ENCODE data around the gene SRGAP2.
"Not testable (repeated sequence)": the region's sequence is repeated elsewhere in the genome, so short reads cannot be mapped to it uniquely, and the experiment has no call there.

Gene SRGAP2

DNA sequence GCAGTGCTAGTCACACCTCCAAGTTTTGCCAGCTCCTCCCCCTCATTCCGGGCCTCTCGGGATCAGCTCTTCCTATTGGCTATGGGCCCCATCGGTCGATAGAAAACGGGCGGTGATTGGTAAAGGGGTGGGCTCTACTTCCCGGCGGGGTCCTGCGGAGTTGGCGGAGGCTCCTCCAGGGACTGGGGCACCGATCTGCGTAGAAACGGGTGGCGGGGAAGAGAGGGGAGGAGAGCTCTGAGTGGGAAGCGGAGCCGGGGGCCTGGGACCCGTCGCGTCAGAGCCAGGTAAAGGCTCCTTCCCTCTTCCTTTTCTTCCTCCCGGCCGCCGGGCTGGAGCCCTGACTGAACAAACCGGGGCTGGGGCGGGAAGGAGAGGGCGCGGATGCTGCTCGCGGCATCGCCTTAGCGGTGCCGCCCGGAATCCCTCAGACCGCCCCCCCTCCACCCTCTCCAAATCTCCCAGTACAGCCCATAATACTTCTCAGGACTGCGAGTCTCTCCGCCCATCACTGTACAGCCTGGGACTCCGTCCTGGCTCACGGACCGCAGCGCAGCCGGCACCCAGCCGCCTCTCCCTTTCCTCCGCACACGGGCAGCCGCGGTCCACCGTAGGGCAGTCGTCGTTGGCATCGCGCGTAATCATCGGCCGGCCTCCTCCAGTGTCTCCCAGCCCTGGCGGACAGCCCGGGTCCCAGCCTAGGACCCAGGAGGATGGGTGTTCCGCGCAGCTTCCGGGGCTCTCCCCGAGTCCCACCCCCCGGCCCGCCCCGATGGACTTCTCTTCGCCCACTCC is at the start of gene SRGAP2:
SRGAP2 (plus strand) TSS at position 178 of the 795 bp plus-strand sequence. CDS start 2,430 bp downstream, outside the sequence.
- DNase-seq, result peak; percentile 1

DNA sequence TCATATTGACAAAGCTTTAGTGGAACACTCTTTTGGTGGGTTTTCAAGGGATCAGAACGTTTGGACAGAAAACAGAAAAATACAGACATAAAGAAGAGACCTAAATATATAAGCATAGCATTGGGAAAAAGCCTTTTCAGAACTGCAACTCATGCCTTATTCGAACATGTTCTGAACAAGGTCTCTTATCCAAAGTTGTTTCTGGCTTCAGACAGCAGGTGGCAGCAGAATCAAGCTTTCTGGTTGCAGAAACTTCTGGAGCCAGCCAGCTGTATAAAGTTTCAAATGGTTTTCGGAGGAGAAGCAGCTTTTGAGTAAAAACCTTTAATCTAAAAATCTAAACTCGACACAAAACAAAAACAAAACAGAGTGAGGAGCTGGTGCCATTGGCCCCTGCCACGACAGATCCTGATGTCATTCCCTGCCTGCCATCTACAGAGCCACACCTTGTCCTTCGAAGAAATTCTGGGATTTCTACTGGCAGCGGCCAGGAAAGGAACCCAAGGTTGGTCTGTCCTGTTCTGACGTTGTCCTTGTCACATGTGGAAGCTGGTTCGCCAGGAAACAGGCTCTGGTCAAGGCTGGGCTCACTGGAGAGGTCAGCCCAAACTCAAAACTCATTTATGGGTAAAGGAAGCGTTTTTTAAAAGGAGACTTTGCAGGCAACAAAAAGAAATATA is 35.9 kb upstream of the SRGAP2 start:
- not testable (repeated sequence) for DNase-seq

DNA sequence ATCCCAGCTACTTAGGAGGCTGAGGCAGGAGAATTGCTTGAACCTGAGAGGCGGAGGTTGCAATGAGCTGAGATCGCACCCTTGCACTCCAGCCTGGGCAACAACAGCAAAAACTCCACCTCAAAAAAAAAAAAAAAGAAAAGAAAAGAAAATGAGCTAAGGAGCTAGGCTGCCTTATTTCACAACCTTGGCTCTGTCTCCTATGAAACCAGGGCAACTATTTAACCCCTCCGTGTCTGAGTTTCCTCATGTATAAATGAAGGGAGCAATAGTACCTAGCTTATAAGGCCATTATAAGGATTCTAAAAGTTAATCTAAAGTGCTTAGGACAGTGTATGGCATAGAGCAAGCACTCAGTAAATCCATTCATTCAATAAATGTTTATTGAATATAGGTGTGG is 33.5 kb upstream of the SRGAP2 start:
- not testable (repeated sequence) for DNase-seq

DNA sequence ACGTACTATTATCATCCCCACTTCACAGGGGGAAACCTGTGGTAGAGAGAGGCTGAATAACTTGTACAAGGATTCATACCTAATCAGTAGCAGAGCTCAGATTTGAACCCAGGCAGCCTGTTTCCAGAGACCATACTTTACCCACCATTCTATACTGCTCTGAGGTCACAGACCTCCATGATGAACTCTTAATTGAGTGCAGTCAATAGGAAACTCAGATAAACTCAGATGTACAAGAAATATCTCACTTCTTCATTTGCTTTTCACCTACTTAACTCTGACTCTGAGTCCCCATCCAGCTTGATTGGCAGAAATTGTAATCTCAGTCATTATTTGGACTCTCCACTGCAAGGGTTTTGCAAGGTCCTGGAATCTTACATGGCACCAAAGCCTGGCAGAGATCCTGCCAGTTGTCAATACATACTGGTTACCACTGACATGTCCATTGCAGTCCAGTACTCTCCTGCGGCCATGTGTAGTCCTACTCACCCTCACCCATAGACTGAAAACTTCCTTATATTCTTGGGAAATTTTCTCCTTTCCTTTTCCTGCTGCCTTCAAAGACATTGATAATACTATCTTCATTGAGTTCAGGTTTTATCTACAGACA is 30.1 kb upstream of the SRGAP2 start:
- DNase-seq, result not testable (repeated sequence)

DNA sequence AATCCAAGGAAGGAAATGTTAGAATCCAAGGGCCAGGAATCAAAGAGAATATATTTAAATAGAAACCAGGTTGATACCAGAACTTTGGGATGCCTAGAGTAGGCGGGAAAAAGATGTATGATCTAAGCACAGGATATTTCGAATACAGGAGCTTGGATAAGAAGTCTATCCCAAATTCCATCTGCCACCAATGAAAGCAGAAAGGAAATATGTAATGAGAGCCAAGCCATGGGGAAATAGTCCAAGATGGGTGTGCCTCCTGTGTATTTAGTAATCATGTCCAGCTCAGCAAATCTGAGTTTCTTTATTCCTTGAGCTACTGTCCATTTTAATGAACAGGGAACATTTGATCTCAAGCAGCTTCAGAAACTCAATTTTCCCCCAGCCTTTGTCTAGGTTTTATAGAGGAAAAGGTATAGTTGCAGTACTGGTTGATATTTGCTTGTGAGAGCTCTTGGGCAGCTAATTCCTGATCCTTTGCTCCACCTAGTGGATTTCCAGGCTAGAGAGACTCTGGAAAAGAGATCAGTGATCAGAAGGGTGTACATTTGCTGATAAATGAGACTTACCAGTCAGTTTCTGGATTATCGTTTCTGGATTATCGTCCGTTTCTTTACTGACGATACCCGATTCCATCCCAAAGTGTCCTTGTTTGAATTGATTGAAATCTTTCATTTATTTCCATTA is 29.0 kb upstream of the SRGAP2 start:
- not testable (repeated sequence) for DNase-seq

DNA sequence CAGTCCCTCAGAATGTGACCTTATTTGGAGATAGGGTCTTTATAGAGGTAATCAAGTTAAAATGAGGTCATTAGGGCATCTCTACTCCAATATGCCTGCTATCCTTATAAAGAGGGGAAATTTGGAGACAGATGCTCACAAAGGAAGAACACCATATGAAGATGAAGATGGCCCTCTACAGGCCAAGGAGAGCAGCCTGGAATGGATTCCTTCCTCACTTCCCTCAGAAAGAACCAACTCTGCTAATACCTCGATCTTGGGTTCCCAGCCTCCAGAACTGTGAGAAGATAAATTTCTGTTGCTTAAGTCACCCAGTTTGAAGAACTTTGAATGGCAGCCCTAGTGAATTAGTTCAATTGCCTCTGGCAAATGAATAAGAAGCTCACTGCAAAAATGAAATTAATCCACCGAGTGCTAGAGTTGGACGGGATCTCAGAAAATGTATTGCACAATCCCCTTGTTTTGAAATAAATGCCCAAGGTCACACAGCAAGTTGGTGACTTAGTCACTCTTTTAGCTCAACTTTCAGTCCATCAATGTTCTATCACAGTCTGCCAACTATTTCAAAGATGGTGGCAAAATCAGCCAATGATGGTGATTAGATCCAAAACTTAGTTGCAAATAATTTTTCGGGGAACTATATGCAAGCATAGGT is 27.8 kb upstream of the SRGAP2 start:
- DNase-seq, result not testable (repeated sequence)

DNA sequence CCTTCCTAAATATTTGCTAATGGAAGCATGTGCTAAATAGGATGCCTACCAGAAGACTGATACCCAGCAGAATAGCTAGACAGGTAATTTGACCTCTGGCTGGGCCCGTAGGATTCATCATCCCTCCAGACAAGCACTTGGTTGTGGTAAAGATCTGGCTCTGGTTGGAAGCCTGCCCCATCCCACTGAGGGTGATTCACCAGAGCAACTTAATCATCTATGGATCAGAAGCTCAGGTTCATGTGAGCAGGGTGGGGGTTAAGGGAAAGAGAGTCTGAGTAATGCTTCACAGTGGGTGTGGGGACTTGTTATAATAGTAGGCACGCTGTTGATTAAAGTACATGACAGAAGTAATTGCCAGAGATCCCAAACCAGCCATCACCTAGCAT is 27.2 kb upstream of the SRGAP2 start:
- not testable (repeated sequence) for DNase-seq

DNA sequence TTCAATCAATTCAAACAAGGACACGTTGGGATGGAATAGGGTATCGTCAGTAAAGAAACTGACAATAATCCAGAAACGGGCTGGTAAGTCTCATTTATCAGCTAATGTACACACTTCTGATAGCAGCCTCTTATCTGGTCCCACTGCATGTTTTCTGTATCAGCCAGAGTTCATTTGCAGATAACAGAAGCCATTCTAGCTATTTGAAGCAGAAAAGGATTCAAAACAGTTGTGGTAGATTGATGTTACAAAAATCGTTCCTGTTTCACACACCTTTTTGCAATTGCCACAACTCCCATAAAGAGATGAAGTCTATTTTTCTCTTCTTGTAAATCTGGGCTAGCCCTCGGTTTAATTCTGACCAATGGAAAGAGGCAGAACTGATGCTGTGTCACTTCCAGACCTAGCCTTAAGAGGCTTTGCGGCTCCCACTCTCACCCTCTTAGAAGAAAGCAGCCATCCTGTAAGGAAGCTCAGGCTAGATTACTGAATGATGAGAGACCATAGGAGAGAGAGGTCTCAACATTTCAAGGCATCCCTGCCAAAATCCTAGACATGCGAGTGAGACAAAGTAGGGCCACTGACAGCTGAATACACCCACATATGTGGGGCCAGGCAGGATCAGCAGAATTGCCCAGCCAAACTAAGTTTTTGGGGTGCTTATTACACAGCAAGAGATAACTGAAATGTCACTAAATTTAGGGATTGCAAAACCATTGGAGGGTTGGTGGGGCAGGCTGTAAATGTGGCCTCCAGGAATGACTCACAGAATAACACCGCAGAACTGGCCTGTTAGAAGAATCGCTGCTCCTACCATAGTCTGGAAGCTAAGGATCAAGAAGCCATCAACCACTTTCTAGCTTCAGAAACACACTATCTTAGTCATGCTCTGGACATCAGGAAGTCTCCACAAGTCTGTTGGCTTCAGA is 25.0 kb upstream of the SRGAP2 start:
- not testable (repeated sequence) for DNase-seq

DNA sequence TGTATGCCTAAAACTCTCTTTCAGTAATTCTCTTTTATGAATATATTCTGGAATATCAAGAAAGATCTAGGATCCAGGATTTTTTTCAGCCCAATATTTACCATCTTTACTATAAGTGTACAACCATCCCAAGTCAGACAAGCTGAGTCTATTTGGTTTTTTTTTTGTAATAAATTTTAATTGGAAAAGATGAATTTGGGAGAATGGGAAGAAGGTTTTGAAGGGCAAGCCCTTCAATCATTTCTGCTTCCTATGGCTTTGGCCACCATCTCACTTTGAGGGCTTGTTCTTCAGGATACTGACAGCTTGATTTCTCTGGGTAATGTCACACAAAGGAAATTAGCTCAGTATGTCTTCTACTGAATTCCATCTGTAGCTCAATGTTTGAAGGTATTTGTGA is 23.7 kb upstream of the SRGAP2 start:
- not testable (repeated sequence) for DNase-seq

DNA sequence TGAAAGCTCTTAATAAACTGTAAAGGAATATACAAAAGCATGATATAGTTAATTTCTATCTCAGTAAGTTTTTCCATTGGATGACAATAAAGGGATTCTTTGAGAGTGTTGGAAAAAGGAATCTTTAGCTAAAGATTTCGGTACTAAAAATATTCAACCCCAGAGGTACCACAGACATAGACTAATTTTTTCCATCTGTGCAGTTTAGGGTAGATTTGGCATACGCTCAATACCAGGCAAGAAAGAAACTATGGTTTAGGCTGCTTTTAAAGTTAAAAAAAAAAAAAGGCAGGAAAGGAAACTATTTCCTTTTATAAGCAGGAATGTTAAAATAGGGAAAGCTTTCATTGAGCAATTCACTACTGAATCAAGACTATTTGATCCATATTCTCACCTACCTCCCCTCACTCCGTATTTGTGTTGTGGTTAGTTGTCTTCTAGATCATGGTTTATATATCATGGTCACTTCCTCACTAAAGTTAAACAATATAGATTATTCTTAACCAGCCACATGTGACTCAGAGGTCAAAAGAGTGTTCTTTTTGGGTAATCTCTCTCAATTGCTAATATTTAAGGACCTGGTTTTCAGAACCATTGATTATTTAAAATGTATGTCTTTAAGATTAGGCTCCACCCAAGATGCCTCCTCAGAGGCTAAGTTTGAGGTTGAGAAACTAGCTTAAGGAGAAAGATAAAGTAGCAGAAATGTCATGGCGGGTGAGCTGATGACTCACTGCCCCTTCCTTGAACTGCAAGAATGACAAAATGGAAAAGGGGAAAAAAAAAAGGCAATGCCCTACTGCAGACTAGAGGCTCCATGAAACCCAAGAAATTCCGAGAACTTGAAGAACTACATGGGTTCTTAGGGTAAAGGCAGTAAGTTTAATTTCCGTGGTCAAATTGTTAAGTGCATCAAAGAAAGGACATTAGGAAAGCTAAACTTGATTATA is 20.7 kb upstream of the SRGAP2 start:
- not testable (repeated sequence) for DNase-seq

DNA sequence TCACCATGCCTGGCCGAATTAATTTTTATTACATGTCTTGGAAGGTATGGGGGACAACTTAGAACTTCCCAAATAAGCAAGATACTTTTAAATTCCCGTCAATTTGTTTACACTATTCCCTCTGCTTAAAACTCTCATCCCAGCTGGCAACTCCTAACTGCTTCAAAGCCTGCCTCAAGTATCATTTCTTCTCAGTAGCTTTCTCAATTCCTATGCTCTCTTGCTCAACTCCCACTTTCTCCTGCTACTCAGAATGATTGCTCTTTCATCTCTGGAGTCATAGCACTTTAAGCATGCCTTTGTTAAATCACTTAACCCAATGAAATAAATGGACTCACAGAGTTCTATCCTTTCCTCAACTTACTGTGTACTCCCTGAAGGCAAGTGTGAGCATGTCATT is 19.6 kb upstream of the SRGAP2 start:
- DNase-seq, result not testable (repeated sequence)

DNA sequence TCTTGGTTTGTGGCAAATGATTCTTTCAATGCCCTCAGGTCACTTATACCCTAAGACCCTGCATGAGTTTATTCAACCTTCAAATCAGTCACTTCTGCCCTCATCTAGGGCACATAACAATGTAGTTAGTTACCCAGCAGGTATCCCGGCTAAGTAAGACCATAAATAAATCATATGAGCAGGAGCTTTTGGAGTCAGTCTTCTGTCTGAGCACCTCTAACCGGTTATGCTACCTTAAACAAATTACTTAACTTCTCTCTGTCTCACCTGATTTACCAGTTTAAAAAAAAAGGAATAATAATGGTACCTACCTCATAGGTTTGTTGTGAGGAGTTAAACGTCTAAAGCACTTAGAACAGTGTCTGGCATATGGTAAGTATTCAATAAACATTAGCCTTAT is 17.6 kb upstream of the SRGAP2 start:
- not testable (repeated sequence) for DNase-seq

DNA sequence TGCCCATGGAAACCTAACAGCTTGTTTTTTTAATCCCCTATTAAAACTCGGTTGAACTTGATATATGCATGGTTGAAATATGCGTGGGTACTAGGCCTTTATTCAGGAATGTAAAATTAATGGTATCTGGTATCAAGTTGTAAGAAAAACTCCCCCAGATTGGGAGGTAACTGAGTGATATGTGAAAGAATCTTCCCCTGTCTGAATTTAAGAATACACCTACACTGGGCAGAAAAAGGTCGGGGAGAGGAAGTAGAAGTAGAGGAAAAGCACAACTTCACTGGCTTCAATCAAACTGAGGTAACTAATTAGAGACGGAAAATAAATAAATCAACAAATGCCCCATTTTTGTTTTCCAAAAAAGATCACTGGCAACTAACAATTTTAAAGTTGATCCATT is 16.5 kb upstream of the SRGAP2 start:
- DNase-seq, result not testable (repeated sequence)

DNA sequence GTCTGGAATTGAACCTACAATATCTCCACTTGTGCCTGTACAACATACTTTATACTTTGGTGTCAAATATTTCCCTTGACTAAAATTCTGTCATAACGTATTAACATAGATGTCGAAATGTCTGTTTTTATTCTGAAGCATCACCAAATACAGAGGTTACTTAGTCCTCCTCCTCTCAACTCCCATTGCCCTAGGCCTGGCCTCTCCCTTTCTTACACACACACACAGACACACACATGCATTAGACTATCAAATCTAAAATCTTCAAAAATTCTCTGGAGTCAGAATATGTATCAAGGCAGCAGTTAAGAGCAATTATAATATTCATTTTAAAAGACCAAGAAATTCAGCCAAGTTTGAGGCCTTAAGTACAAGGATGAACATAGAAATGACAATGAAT is 8.2 kb upstream of the SRGAP2 start:
- not testable (repeated sequence) for DNase-seq

DNA sequence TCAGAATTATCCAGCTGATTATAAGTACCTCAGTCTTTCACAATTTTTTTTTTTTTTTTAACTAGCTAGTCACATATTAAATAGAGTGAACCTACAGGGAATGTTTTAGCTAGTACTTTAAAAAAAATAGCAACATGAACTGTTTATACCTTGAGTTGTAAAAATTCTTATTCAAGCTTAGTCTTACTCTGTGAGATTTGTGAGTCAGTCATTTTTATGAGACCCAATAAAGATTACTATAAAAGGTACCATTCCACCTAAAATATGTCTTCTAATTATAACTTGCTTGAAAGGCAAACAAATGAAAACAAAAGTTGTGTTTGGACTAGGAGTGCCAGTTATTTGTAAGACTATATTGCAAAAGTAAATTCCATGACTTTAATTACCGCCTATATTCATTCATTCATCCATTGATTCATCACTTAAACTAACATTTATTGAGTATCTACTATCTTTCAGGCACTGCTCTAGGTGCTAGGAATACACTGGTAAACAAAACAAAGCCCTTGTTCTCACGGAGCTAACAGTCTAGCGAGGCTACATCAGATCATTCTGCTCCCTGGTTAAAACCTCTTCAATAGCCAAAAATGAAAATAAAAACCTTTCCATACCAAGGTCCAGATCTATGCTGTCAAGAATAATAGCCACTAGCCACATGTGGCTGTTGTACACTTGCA is 6.5 kb upstream of the SRGAP2 start:
- not testable (repeated sequence) for DNase-seq

DNA sequence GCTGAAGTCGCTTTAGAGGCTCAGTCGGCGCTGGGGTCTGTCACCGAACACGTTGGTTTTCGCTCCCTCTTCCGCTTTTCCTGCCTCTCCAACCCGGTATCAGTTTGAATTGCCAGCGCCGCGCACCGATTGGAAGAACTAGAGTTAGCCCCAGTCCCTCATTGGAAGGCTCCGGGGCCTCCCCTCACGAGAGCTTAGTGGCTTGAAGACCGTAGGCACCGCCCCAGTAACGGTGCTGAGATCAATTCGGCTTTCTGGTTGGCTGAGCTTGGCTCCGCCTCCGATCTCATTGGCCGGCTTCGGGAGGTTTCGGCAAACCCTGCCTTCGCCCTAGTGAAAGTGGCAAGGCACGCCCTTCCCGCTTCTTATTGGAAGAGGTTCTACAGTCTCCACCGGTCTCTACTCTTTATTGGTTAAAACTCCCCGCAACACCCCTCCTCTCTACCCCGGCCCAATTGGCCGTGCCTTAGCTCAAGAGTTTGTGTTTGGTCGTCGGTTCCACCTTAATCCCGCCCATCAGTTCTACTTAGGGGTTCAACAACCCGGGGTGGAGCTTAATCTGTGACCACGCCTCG is 465 bp upstream of the SRGAP2 start, which contains the start of gene FAM72A:
FAM72A (minus strand) TSS at position 51 of the 575 bp plus-strand sequence. CDS start 814 bp downstream, outside the sequence.
- DNase-seq, result peak; percentile 97

DNA sequence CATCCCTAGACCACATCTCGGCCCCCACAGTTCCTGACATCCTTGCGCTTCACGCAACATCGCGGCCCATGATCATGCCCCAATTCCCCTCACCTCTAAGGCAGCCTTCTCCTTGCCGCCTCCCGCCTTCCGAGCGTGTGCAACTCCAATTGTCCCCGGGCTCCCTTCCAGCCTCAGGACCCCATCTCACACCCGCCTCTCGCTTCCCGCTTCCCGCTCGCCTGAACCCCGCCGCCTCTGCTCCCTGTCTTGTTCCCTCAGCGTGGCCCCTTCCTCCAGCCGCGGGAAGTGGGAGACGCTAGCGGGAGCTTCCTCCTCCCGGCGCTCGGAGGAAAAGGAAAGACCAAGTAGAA is 794 bp downstream of the SRGAP2 start:
- not testable (repeated sequence) for DNase-seq

DNA sequence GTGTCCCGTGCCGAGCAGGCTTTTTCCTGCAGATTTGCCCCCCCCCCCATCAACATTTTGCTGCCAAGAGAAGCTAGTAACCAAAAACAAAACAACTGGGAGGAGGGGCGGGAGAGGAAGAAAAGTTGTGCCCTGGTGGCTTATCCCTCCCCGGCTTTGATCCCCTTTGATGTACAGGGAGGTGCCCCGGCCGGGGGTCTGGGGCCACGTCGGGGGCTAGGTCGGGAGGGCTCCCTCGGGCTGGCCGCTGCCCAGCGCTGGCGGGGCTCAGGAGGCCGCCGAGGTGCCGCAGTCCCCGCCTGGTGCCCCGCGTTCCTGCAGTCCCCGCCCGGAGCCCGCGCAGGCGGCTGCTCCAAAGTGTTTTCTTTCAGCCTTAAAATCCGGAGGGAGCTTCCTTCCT is 1.5 kb downstream of the SRGAP2 start:
- not testable (repeated sequence) for DNase-seq

DNA sequence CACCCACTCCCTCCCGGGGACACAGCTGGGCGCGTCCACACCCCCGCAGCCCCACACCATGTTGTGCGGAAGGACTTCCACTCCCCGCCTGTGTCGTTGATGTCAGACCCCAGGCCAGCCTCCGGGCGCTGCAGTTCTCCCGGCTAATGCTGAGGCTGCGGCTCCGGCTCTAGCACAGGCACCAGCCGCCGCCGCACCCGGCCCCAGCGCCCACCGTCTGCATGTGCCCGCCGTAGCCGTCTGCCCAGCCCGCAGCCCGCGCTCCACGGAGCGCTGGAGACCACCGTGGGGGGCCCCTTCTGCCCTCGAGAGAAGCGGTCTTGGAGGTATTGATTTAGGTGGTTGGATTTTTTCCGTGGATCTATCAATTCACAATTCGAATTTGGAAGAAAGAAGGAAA is 2.2 kb downstream of the SRGAP2 start:
- DNase-seq, result not testable (repeated sequence)

Data from NCI-H524 treated with DMSO at 0.1 percent for 48 hours (cell line).